Thyroid gland (tissue), 4 donors: ENCODE measurements around the gene NECAB3.
A peak's percentile ranks its signal among the peaks of the same experiment; 100 is the strongest.

Experiments
- CTCF ChIP-seq, 6 experiments: fragments of 200-600 bp in 3 of 6; fragments of 450-650 bp in 3 of 6; sonication (generic) in 3 of 6; IDR thresholded peaks; one replicate each; pipeline ENCODE4 v1.5.1; 2016 to 2019; ENCODE audit warnings: antibody characterized with exemption in 6 of 6, mild to moderate bottlenecking in 2 of 6, inconsistent platforms in 1 of 6, moderate library complexity in 1 of 6
- POLR2A ChIP-seq, 2 donors: fragments of 450-650 bp; IDR thresholded peaks; one replicate each; pipeline ENCODE4 v1.6.1; 2017; ENCODE audit warnings: antibody characterized with exemption in 2 of 2, mild to moderate bottlenecking in 2 of 2, moderate library complexity in 1 of 2

GRCh38 chr20:33675136-33675959 is 1.1 kb upstream of the NECAB3 start:
- TF ChIP-seq POLR2A (IDR thresholded peaks at IDR 0.05) (peak in 1 of 2 donors; percentile 7), CTCF (IDR thresholded peaks at IDR 0.05) (no peak)
